ENCODE measurements around the gene ZNF335. TPM values are rescaled to one million over a fixed set of nuclear protein-coding genes. Genes with fewer than 3 reads are reported as not detected.
A peak's percentile ranks its signal among the peaks of the same experiment; 100 is the strongest.

Gene ZNF335
- total and polyA plus RNA-seq, 2 of the 8 experiments (the other 6 are each of a cell fraction or from before 2014, with no cell fraction given): 12.4 to 14.6 TPM

GRCh38 chr20:45972500-45973183, 639 bp upstream of the ZNF335 start:
- 47% methylated on average over 27 of the region's 29 CpGs; no CpG with 5 or more reads in 1 of the 2 experiments for WGBS, 2 experiments (ENCODE audit: extremely low coverage in 1 of 2, insufficient coverage in 1 of 2, insufficient read length in 1 of 2, insufficient replicate concordance in 2 of 2, low coverage in 1 of 2, low lambda C conversion rate in 2 of 2, missing lambda C conversion rate in 1 of 2)
- Histone ChIP-seq H3K4me3 (ENCODE audit: extremely low read depth in 1 of 4, insufficient read depth in 2 of 4, low read depth in 3 of 4, low read length in 4 of 4) (peak overlapping the region; percentile 67 to 99 (median 82)), H4K91ac (replicated peaks; ENCODE audit: insufficient read length, low read length) (peak overlapping the region; percentile 29), H3K36me3 (ENCODE audit: control insufficient read depth in 2 of 4, insufficient read depth in 4 of 4, low read length in 3 of 4) (peaks cover 2 to 14% (median 4%) of the 10 kb centered on the region in 4 experiments; a peak in 7 of 8 replicates), H3K23me2 (ENCODE audit: low read depth, low read length) (peaks cover 3% of the 10 kb centered on the region; the same call in 1 of the 2 replicates), H3K23ac (ENCODE audit: insufficient read length) (no peak overlapping the region), H3K9ac (replicated peaks in 1 of 4; ENCODE audit: extremely low read depth in 1 of 4, low read depth in 3 of 4, low read length in 3 of 4) (peak overlapping the region in 3 of 4 experiments; percentile 49 to 100 (median 100); a peak in 5 of 7 replicates), H3K79me1 (ENCODE audit: low read depth, low read length) (no peaks in the 10 kb centered on the region), H3K9me3 (ENCODE audit: insufficient read depth in 2 of 2, low read depth in 1 of 2, low read length in 1 of 2) (no peaks in the 10 kb centered on the region), H3K4ac (replicated peaks; ENCODE audit: insufficient read length, low read depth, low read length) (no peak overlapping the region), H3K4me2 (ENCODE audit: insufficient read depth in 1 of 2, low read depth in 2 of 2, low read length in 2 of 2) (peak overlapping the region; percentile 55 to 73), H4K8ac (ENCODE audit: extremely low read depth, insufficient read depth, low read length) (no peak overlapping the region), H2BK12ac (ENCODE audit: low read depth, low read length) (no peak overlapping the region; the same call in 1 of the 2 replicates), H4K20me1 (replicated peaks in 1 of 2; ENCODE audit: control insufficient read depth in 1 of 2, insufficient read depth in 2 of 2, low read length in 2 of 2) (peaks cover 0 to 2% of the 10 kb centered on the region in 2 experiments), H2BK20ac (ENCODE audit: low read length) (no peak overlapping the region), H3K4me1 (replicated peaks in 1 of 4; ENCODE audit: control insufficient read depth in 3 of 4, insufficient read depth in 4 of 4, low read length in 3 of 4) (peaks cover 0 to 8% (median 2%) of the 10 kb centered on the region in 4 experiments; a peak in 4 of 7 replicates), H2AK5ac (ENCODE audit: low read depth, low read length) (no peak overlapping the region), H2BK15ac (ENCODE audit: low read length) (no peak overlapping the region), H4K5ac (ENCODE audit: insufficient read length, low read depth, low read length) (peak overlapping the region; percentile 92), H2BK5ac (ENCODE audit: low read depth, low read length) (peak overlapping the region; percentile 100), H2AFZ (ENCODE audit: low read length) (0 out of 2 replicates have a peak overlapping the region, but pooled peaks have one; percentile 25), H3K18ac (ENCODE audit: extremely low read depth, low read length) (peak overlapping the region; percentile 75), H3K27ac (ENCODE audit: low read depth, low read length) (peak overlapping the region; percentile 100; the same call in 1 of the 2 replicates), H3K27me3 (replicated peaks in 1 of 4; ENCODE audit: control insufficient read depth in 3 of 4, extremely low read depth in 1 of 4, insufficient read depth in 3 of 4, low read length in 3 of 4) (no peaks in the 10 kb centered on the region), H3K14ac (ENCODE audit: insufficient read length) (no peak overlapping the region), H3K56ac (replicated peaks; ENCODE audit: insufficient read length, low read depth, low read length) (peak overlapping the region; percentile 52), H2BK120ac (replicated peaks; ENCODE audit: low read depth, low read length) (no peak overlapping the region), H3K79me2 (ENCODE audit: control insufficient read depth in 1 of 2, insufficient read depth in 2 of 2, low read length in 2 of 2) (no peaks in the 10 kb centered on the region)
- CTCF ChIA-PET (ENCODE audit: partially characterized antibody): interaction anchor here (1.1 to 5.3 kb wide), 5 partner anchors 9 to 18 kb away, joined by 3 to 80 read pairs (median 9); no protein-coding TSS in a partner anchor
- POLR2A ChIA-PET (ENCODE audit: partially characterized antibody): interaction anchor here (0.6 to 16.7 kb wide), 15 partner anchors 8 to 373 kb away, joined by 3 to 238 read pairs (median 5); partner anchors contain the start of genes PCIF1 and SNX21
- FAIRE-seq (no peak), DNase-seq (ENCODE audit: low read depth in 1 of 2, low spot score in 2 of 2) (no peak)
- TF ChIP-seq BRCA1 (IDR thresholded peaks at IDR 0.05; ENCODE audit: low read depth, low read length) (peak; percentile 1; the same call in 1 of the 2 replicates), HDAC2 (IDR thresholded peaks at IDR 0.05; ENCODE audit: borderline replicate concordance in 1 of 2, low read depth in 2 of 2, low read length in 2 of 2) (no peak), EP300 (IDR thresholded peaks at IDR 0.05; ENCODE audit: borderline replicate concordance in 1 of 2, low read depth in 2 of 2, low read length in 2 of 2) (no peak), JUND (IDR thresholded peaks at IDR 0.05; ENCODE audit: low read length) (no peak), POLR2AphosphoS5 (IDR thresholded peaks at IDR 0.05; ENCODE audit: low read depth, low read length) (0 out of 2 replicates have a peak, but pooled peaks have one; percentile 6)

Measured in H1 (cell line).